Astrocyte (in vitro differentiated cells and primary cell): ENCODE results near the gene DDR2.

ENCODE experiments used
- EZH2 ChIP-seq: IDR thresholded peaks from 2 replicates; pipeline ENCODE4 v1.6.1; 2012; ENCODE audit warnings: mild to moderate bottlenecking, low read length, inconsistent platforms; ENCODE audit not compliant: insufficient read depth
- TF ChIP-seq, protein P1 (sequence below): IDR thresholded peaks from 2 replicates; pipeline ENCODE4 v1.5.1; 2011; ENCODE audit warnings: low read depth, mild to moderate bottlenecking, inconsistent platforms, low read length, moderate library complexity; ENCODE audit not compliant: insufficient read depth

- TF ChIP-seq EZH2 = no peak
- TF ChIP-seq, protein P1, sequence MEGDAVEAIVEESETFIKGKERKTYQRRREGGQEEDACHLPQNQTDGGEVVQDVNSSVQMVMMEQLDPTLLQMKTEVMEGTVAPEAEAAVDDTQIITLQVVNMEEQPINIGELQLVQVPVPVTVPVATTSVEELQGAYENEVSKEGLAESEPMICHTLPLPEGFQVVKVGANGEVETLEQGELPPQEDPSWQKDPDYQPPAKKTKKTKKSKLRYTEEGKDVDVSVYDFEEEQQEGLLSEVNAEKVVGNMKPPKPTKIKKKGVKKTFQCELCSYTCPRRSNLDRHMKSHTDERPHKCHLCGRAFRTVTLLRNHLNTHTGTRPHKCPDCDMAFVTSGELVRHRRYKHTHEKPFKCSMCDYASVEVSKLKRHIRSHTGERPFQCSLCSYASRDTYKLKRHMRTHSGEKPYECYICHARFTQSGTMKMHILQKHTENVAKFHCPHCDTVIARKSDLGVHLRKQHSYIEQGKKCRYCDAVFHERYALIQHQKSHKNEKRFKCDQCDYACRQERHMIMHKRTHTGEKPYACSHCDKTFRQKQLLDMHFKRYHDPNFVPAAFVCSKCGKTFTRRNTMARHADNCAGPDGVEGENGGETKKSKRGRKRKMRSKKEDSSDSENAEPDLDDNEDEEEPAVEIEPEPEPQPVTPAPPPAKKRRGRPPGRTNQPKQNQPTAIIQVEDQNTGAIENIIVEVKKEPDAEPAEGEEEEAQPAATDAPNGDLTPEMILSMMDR = no peak
These were observed 84.3 kb downstream of the DDR2 start for GRCh38 chr1:162716552-162716951.
